GM12878 (cell line): ENCODE data around the gene SGTA. TPM values are rescaled to one million over a fixed set of nuclear protein-coding genes. Genes with fewer than 3 reads are reported as not detected.
A peak's percentile ranks its signal among the peaks of the same experiment; 100 is the strongest.

Experiments
- ATAC-seq: fragments of 200-7000 bp; cut with Tn5 transposase; 3 replicates; pipeline ENCODE4 v1.9.1; 2020; ENCODE audit warnings: mild to moderate bottlenecking, moderate library complexity
- BruUV-seq: library from RNA; stranded (reverse); fragments of 400-500 nt; replicated peaks from 2 replicates; lab custom pipeline; 2021; lab: Mats Ljungman, UMichigan
- CTCF ChIA-PET: fragments of 300-600 bp; sonication (Branson Sonifier 250); formaldehyde crosslinking; extraction: SDS; loops from one replicate; lab custom pipeline; 2021; ENCODE audit warnings: inconsistent platforms; lab: Yijun Ruan, JAX
- POLR2A ChIA-PET: fragments of 350-600 bp; formaldehyde crosslinking; extraction: SDS; loops from one replicate; lab custom pipeline; 2021; ENCODE audit warnings: inconsistent platforms; lab: Charles Lee
- RAD21 ChIA-PET: fragments of 300-600 bp; sonication (Branson Sonifier 250); formaldehyde crosslinking; loops from one replicate; lab custom pipeline; 2023; ENCODE audit warnings: antibody characterized with exemption; ENCODE audit not compliant: unreplicated experiment; lab: Charles Lee
- SMC1A ChIA-PET: fragments of 300-600 bp; sonication (Branson Sonifier 250); formaldehyde crosslinking; loops from one replicate; lab custom pipeline; 2023; ENCODE audit not compliant: unreplicated experiment, uncharacterized antibody; lab: Charles Lee
- DNase-seq: peaks from one replicate; pipeline ENCODE4 v3.0.0-alpha.2; 2011; ENCODE audit warnings: low read depth, low spot score
- FAIRE-seq: peaks from 3 replicates; lab custom pipeline; 2011; peaks lifted over from hg19 to GRCh38; lab: Jason Lieb, UNC
- H2AFZ ChIP-seq: 2 replicates; pipeline ENCODE4 v1.6.0; 2011; ENCODE audit warnings: low read depth, low read length, control low read depth; ENCODE audit not compliant: control insufficient read depth
- H3K27ac ChIP-seq: 2 replicates; pipeline ENCODE4 v1.5.1; 2011; ENCODE audit warnings: control low read depth; ENCODE audit not compliant: control insufficient read depth, insufficient read depth
- H3K27me3 ChIP-seq, 2 experiments: replicated peaks in 1 of 2; 2 replicates each; pipeline versions ENCODE4 v1.6.0 to v1.6.1; 2011; ENCODE audit warnings: low read length in 1 of 2; ENCODE audit not compliant: control insufficient read depth in 2 of 2, insufficient read depth in 2 of 2
- H3K36me3 ChIP-seq, 2 experiments: 2 replicates each; pipeline ENCODE4 v1.5.1; 2011; ENCODE audit warnings: low read length in 1 of 2; ENCODE audit not compliant: control insufficient read depth in 2 of 2, insufficient read depth in 2 of 2
- H3K4me1 ChIP-seq: 2 replicates; pipeline ENCODE4 v1.6.1; 2011; ENCODE audit warnings: mild to moderate bottlenecking, low read length, moderate library complexity, mixed read lengths; ENCODE audit not compliant: control insufficient read depth, insufficient read depth
- H3K4me2 ChIP-seq: 2 replicates; pipeline ENCODE4 v1.6.0; 2011; ENCODE audit warnings: control low read depth; ENCODE audit not compliant: control insufficient read depth, insufficient read depth
- H3K4me3 ChIP-seq: fragments of 200-600 bp; sonication (generic); 2 replicates; pipeline ENCODE4 v1.5.1; 2016
- H3K79me2 ChIP-seq: 2 replicates; pipeline ENCODE4 v1.6.0; 2011; ENCODE audit warnings: low read length; ENCODE audit not compliant: control insufficient read depth, insufficient read depth
- H3K9ac ChIP-seq: 2 replicates; pipeline ENCODE4 v1.8.0; 2011; ENCODE audit warnings: low read length, control low read depth, mixed read lengths; ENCODE audit not compliant: control insufficient read depth, insufficient read depth
- H3K9me3 ChIP-seq: replicated peaks from 3 replicates; pipeline ENCODE4 v1.5.1; 2011; ENCODE audit warnings: mild to moderate bottlenecking, low read length; ENCODE audit not compliant: control insufficient read depth, insufficient read depth
- H4K20me1 ChIP-seq: 2 replicates; pipeline ENCODE4 v1.6.0; 2011; ENCODE audit not compliant: control insufficient read depth, insufficient read depth
- MAX ChIP-seq: IDR thresholded peaks from 2 replicates; pipeline ENCODE4 v1.6.1; 2012; ENCODE audit warnings: low read depth, low read length, improper control_type of control experiment
- POLR2A ChIP-seq: IDR thresholded peaks from 2 replicates; pipeline ENCODE4 v1.6.1; 2011; ENCODE audit warnings: low read depth, mild to moderate bottlenecking, low read length
- ZNF592 ChIP-seq: fragments of 450-650 bp; IDR thresholded peaks from 2 replicates; pipeline ENCODE4 v1.6.1; 2017; ENCODE audit warnings: mild to moderate bottlenecking, moderate library complexity
- WGBS: methylation state at CpG from one replicate; pipeline ENCODE4 v1.1.6; 2016; ENCODE audit warnings: low lambda C conversion rate; ENCODE audit not compliant: insufficient replicate concordance, insufficient coverage; ENCODE audit errors: missing lambda C conversion rate; 5-methylcytosine and 5-hydroxymethylcytosine counted together
- in situ Hi-C: fragments of 300-500 bp; cut with MboI; formaldehyde crosslinking; loops from 9 replicates; pipeline ENCODE4 v1.14.3; 2018; ENCODE audit warnings: mixed read lengths
- intact Hi-C: fragments of 100-400 bp; cut with micrococcal nuclease; formaldehyde crosslinking; loops from one replicate; pipeline ENCODE4 v1.14.2; 2022; ENCODE audit not compliant: unreplicated experiment
- polyA plus RNA-seq, 11 experiments: library from polyadenylated mRNA; depleted of rRNA in 4 of 11; unstranded in 6 of 11; stranded (reverse) in 5 of 11; fragments of >200 nt; fragmentation: Nextera tagmentation in 4 of 11; fragmentation: Illumina TruSeq in 1 of 11; extraction: Ambion mirVana in 4 of 11; extraction: Trizol in 1 of 11; gene quantifications; 1 replicate in 1 of 11; 2 replicates in 10 of 11; pipeline versions ENCODE4 v1.2.1 to v1.2.3, GENCODE V29; 2011 to 2016; ENCODE audit warnings: inconsistent platforms in 2 of 11, missing spikeins in 2 of 11, low read depth in 1 of 11
- total RNA-seq, 4 experiments: library from RNA; depleted of rRNA in 3 of 4; stranded (reverse); fragments of >200 nt in 3 of 4; fragmentation: Illumina TruSeq in 1 of 4; extraction: Trizol in 1 of 4; gene quantifications; 2 replicates each; pipeline versions ENCODE4 v1.2.1 to v1.2.3, GENCODE V29; 2013 to 2021

Gene SGTA
- total and polyA plus RNA-seq, 10 of the 15 experiments (the other 5 are each of a cell fraction or from before 2014, with no cell fraction given): 2.0 to 102 (median 48.2) TPM

- TF ChIP-seq MAX: no peak
- TF ChIP-seq, all 136 proteins: peak for 0
Measured at GRCh38 chr19:2814426-2814825, 31.4 kb upstream of the SGTA start (continued).

- Histone ChIP-seq H2AFZ (no peak overlapping the region), H3K9me3 (no peaks in the 10 kb centered on the region), H3K4me3 (no peak overlapping the region), H3K36me3 (peaks cover 16 to 22% of the 10 kb centered on the region in 2 experiments), H3K9ac (no peak overlapping the region), H3K4me1 (no peaks in the 10 kb centered on the region), H4K20me1 (no peaks in the 10 kb centered on the region), H3K79me2 (no peaks in the 10 kb centered on the region)
- WGBS: 90% methylated on average over 28 of the region's 35 CpGs
- in situ Hi-C loops: no loop called here
- RAD21 ChIA-PET: no interaction called here
- no TSS peak for BruUV-seq
- no peak for DNase-seq
- no peak for FAIRE-seq
- TF ChIP-seq ZNF592 (no peak), POLR2A (0 out of 2 replicates have a peak, but pooled peaks have one; percentile 9)
- TF ChIP-seq, all 136 proteins: peak for 1
- intact Hi-C loops: no loop called here
- SMC1A ChIA-PET: no interaction called here
- POLR2A ChIA-PET: no interaction called here
- Histone ChIP-seq H3K4me2 (no peak overlapping the region), H3K27ac (no peak overlapping the region), H3K27me3 (no peaks in the 10 kb centered on the region)
- CTCF ChIA-PET: no interaction called here
- ATAC-seq: no peak
Measured at GRCh38 chr19:2813235-2814160, 30.4 kb upstream of the SGTA start.
